ENCODE data around the gene DDX47.
"Not testable (repeated sequence)": the region's sequence is repeated elsewhere in the genome, so short reads cannot be mapped to it uniquely, and the experiment has no call there.

DDX47 gene

DNA sequence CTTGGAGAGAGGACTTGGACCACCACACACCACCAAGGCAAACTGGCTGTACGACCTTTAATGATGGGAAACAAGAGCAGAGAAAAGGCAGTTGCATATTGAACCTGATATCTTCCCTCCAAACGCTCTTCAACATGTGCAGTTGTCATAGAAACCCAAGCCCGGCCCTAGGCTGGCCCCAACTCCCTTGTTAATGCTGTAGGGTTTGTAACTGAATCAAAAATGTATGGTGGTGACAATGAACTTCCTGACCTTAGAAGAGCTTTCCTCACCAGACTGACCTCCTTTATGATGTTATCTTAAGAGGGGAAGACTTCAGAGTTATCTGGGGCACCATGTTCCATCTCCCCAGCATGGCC is 15.4 kb upstream of the DDX47 start:
- no peak for DNase-seq

DNA sequence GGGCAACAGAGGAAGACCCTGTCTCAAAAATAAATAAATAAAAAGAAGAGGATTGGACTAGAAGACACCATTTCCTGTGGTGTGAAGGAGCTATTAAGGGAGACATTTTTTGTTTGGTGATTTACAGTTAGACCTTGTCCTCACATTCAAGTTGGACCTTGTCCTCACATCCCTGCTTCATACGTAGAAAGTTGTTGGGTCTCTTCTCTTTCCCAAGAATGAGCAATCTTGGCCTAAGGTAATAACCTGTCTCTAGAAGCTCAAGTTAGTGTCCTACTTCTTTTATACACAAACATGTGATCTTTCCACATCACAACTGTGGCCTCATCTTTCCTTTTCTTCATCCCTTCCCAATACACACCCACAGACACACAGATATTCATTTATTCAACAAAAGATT is 14.7 kb upstream of the DDX47 start:
- DNase-seq = no peak

DNA sequence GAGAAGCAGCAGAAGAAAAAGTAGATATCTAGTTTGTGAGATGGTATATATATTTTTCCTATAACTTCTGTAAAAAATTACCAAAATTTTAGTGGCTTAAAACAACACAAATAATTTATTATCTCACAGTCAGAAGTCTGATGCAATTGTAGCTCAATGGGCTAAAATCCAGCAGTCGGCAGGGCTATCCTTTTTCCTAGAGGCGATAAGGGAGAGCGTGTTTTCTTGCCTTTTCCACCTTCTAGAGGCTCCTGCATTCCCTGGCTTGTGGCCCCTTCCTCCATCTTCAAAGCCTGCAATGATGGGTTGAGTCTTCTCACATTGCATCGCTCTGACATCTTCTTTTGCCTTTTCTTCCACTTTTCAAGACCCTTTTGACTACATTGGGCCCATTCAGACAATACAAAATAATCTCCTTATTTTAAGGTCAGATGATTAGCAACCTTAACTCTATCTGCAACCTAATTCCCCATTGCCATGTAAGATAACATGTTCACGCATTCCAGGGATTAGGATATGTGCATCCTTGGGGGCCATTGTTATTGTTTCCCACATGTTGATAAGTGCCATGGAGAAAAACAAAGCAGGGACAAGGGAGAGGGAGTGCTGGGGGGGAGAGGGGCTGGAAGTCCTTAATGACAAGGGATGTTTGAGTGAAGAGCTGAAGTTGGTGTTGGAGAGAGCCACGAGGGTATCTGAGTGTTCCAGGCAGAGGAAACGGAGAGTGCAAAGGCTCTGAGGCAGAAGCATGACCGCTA is 13.8 kb upstream of the DDX47 start:
- DNase-seq = no peak

DNA sequence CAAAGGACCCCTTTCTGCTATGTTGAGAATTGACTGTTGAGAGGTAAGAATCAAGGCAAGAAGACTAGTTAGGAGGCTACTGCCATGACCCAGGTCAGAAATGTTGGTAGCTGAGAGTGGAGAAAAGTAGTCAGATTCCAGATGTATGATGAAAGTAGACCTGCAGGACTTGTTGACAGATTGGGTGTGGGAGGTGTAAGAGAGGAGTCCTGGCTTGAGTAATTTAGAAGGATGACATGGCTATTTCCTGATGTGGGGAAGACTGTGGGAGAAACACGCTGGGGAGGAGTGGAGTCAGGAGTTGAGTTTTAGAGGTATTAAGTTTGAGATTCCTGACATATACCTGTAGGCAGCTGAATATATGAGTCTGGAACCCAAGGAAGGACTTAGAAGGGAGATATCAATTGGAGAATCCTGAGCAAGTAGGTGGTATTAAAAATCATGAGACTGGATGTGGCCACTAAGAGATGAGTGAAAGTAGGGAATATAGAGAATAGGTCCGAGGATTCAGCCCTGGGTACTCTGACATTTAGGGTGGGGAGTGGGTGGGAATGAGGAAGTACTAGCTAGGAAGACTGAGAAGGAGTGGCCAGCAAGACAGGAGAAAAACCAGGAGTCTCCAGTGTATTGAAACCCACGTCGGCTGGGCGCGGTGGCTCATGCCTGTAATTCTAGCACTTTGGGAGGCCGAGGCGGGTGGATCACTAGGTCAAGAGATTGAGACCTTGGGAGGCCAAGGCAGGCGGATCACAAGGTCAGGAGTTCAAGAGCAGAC is 12.6 kb upstream of the DDX47 start:
- no peak for DNase-seq

DNA sequence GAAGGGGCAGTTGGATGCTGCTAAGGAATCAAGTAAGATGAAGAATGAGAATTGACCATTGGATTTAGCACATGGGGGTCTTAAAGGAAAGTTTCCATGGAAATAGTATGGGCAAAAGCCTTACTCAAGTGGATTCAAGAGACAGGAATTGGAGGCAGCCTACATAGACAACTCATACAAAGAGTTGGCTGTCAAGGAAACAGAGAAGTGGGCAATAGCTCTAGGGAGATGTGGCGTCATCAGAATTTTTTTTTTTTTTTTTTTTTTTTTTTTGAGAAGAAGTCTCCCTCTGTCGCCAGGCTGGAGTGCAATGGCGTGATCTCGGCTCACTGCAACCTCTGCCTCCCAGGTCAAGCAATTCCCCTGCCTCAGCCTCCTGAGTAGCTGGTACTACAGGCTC is 11.5 kb upstream of the DDX47 start:
- DNase-seq = not testable (repeated sequence)

DNA sequence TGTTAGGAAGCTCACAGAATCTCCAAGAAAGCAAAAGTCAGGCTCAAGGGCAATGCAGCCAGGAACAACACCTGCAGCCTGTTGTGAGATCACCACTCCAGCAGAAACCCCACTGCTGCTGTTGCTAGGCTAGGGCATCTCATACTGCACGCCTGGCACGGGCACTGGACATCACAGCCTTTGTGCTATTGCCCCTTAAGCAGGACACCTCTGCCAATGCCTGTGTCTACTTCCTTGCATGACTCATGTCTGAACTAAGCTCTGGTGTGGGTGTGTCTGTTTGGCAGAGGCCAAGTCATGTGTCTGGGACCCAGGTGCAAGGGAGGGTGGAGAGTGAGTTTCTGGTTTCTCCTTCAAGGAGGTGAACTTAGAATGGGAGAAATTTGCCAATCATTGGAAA is 10.0 kb upstream of the DDX47 start:
- DNase-seq = peak; percentile 39 to 46

DNA sequence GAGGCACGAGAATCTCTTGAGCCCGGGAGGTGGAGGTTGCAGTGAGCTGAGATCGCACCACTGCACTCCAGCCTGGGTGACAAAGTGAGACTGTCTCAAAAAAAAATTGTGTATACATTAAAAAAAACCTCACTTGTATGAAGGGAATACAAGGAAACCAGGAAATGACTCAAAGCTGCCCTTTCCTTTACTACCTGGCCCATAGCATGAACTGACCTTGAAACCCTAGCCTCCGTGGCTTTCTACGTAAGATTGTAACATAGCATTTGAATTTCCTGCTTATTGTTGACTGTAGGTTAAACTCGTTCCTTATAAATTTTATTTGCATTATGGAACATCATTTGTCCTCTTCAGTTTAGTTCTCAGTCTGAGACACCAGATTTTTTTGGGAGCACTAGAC is 9.1 kb upstream of the DDX47 start:
- no peak for DNase-seq

DNA sequence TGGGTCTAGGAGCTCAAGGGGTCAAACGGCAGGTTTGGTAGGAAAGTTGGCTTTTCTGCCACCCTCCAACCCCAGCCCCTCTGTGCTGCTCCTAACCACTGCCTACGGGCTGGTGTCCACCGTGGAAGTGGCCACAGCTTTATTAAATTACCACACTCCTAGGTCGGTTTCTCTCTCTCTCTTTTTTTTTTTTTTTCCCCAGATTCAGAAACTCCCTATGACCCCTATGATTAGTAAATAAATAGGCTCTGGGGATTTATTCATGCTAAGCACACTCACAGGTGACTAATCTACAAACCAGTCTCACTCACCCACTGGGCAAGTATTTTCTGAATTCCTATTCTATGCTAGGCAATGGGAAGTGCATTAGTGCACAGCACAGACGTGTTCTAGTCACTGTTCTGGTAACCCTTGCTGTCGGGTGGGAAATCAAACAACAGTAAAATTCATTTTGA is 8.7 kb upstream of the DDX47 start:
- no peak for DNase-seq

DNA sequence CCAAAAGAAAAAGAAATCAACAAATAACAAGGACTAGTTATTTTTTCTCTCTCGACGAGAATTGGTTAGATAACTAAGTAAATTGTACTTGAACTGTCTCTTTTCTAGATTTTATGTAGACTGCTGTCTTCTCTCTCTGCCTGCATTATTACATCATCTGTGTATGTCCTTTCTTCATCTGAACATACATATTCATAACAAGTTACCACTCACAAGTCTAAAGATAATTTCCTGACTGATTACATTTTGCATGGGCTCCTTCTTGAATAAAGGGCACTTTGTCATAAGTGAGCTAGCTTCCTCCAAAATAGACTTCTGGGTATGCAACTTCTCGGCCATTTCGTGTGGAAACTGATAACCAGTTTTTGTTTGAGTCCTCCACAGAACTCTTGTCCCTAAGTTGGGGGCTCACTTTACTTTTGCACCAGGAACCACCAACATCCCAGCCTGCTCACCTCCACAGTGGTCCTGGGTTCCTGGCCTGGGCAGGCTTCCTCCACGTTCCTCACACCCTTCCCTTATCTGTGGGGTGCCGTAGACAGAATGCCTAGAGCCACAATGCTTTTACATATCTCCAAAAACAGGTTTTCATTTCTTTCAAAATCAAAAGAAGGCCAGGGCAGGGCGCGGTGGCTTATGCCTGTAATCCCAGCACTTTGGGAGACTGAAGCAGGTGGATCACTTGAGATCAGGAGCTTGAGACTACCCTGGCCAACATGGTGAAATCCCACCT is 6.2 kb upstream of the DDX47 start:
- DNase-seq = no peak

DNA sequence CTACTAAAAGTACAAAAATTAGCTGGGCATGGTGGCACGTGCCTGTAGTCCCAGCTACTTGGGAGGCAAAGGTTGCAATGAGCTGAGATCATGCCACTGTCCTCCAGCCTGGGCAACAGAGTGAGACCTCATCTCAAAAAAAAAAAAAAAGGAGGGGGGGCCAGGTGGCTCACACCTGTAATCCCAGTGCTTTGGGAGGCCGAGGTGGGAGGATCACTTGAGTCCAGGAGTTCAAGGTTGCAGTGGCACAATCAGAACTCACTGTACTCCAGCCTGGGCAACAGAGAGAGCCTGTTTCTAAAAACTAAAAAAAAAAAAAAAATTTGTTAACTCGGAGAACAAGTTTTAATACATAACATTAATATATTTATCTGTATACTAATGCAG is 5.6 kb upstream of the DDX47 start:
- DNase-seq = not testable (repeated sequence)

DNA sequence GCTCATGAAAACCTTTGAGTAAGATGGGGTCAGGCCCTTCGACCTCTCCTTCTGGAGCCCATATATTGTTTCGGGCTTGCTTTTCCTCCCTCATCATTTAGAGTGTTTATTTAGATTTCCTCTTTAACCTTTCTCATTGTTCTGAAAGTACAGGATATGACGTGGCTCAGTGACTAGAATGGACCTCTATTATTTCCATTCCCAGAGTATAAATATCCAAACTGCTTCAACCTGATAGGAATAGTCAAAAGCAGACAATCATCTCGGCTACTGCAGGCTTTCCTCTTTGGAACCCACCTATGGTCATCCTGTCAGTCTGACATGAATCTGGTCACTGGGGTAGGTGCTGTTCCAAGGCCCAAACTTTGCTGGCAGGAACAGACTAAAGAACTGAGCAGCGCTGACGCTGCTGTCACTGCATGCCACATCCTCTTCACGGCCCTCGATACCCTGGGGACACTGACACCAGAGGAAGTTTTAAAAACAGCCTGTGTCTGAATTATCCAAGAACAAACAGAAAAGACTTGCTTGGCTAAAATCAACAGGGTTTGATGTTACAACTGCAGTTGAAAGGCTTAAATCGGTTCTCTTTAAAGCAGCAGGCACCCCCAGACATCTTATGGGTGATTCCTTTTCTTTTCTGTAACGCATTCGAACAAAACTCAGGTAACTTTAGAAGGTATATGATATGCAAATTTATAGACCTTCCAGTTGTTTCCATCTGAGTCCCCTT is 5.0 kb upstream of the DDX47 start:
- DNase-seq = peak; percentile 27 to 28

DNA sequence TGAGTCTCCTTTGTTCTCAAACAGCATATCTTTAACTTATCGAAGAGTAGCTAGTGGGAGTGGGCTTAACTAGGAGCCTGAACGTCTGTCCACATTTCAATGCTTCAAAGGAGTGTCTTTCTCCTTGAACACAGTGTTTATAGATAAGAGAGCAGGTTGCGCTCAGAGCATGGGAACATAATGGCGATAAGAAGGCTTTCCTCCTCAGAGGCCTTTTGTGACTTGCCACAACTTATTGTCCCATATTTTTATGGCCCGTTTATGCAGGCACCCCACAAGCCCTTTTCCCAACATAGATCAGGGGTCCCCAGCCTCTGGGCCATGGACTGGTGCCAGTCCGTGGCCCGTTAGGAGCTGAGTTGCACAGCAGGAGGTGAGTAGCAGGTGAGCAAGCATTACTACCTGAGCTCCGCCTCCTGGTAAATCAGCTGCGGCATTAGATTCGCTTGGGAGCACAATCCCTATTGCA is 2.6 kb upstream of the DDX47 start:
- no peak for DNase-seq

DNA sequence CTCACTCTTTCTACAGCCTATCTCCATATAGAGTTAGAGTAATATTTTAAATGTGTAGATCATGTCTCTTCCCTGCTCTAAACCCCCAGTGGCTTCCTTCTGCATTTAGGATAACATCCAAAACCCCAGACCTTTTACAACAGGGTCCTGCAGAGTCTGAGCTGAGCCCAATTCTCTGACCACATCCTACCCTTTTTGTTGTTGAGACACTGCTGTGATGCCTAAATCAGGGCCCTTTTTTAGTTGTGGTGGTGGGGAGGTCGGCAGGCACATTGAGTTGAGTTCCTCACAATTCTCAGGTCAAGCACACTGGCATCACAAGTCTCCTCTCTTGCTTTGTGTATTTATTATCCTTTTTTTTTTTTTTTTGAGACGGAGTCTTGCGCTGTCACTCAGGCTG is 1.8 kb upstream of the DDX47 start:
- DNase-seq = no peak

DNA sequence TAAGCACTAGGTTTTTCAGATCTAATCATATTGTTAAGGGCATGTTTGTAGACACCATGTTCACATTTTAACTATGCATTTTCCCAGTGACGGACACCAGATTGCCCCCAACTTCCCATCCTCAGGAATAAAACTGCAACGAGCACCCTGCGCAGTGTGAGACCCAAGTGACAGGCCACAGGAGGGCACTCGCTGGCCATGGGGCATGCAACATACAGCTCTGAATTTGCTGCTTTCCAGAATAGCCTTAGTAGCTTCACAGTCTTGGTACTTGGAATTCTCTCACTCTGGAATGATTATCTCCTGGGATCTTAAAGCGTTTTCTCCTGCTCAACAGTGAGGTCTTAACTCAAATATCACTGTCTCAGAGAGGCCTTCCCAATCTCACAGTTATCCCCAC is 972 bp upstream of the DDX47 start:
- no peak for DNase-seq

DNA sequence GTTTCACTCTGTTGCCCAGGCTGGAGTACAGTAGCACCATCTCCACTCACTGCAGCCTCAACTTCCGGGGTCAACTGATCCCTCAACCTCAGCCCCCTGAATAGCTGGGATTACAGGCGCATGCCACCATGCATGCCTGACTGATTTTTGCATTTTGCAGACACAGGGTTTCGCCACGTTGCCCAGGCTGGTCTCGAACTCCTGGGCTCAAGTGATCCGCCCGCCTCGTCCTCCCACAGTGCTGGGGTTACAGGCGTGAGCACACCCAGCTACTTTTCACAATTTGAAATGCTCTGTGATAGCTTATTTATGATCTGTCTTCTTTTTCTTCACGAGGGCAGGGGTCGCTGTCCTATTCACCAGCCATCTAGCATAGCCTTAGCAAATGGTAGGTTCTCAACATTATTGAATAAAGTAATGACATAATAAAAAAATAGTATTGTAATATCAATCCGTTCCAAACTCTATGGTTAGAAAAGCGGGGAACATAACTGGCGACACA is 477 bp upstream of the DDX47 start:
- no peak for DNase-seq

DNA sequence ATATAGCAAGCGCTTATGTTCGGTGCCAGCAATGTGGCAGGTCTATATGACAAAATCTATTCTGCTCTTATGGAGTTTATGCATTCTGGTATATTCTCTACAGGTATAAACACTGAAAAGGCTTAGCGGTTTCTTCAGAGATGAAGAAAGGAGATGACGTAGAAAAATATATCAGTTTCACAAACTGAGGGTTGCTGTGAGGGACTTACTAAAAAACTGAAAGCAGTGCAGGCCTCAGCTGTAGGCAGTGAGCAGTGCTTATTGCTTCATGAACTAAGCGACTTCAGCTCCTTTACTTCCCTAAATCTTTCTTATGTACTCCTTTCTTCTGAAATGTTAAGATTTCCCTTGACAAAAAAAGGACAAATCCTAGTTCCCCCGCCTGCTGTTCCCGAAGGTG is 4.5 kb downstream of the DDX47 start:
- no peak for DNase-seq

DNA sequence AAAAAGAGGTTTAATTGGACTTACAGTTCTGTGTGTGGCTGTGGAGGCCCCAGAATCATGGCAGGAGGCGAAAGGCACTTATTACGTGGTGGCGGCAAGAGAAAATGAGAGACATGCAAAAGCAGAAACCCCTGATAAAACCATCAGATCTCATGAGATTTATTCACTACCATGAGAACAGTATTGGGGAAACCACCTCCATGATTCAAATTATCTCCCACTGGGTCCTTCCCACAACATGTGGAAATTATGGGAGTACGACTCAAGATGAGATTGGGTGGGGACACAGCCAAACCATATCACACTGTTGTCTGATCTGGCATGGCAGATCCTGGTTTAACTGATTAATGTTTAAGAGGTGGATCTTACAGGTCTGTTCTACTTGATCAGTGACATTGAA is 5.6 kb downstream of the DDX47 start:
- no peak for DNase-seq

DNA sequence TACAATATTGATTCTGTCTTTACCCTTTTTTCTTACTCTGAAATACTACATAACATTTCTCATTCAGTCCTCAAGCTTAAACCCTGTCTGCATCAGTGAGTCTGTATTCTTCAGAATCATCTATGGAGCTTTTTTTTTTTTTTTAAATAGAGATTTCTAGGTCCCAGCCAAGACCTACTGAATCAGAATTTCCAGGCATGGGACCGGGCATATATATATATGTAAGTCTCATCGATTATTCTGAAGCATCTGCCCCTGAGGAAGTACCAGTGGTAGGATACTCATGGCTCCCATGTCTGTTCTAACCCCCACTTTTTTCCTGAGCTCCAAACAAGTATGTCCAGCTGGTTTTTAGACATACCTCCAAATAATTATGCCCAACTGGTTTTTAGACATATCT is 6.1 kb downstream of the DDX47 start:
- DNase-seq = no peak

DNA sequence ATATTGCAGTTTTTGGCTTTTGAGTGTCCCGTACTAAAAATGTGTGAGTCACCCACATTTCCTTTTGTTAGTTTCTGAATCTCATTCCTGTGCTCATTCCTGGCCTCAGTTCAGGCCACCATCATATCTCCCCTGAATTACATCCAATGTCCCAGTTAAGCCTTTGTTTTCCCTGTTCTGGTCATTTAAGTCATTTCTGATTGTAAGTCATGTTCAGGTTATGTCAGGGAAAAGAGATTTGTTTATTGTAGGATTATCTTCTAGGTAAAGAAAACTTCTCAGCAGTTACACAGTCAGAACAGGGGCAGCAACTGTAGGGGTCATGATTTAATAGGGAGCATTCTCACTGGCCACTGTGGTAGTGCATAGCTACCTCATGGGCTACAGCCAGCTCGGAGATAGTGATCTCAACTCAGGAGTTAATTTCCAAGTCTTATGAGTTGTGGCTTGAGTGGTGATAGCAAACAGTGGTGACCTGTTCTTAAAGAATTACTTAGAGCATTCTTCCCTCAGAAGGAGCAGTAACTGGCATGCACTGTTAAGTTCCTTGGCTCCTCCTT is 6.7 kb downstream of the DDX47 start:
- no peak for DNase-seq

DNA sequence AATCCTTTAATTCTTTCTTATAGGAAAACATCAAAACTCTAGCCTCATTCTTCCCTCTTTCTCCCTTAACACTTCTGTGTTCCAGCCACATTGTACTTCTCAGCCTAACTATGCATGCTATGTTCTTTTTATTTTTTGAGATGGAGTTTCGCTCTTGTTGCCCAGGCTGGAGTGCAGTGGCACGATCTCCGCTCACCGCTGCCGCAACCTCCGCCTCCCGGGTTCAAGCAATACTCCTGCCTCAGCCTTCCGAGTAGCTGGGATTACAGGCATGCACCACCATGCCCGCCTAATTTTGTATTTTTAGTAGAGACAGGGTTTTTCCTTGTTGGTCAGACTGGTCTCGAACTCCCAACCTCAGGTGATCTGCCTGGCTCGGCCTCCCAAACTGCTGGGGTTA is 7.2 kb downstream of the DDX47 start:
- DNase-seq = not testable (repeated sequence)

DNA sequence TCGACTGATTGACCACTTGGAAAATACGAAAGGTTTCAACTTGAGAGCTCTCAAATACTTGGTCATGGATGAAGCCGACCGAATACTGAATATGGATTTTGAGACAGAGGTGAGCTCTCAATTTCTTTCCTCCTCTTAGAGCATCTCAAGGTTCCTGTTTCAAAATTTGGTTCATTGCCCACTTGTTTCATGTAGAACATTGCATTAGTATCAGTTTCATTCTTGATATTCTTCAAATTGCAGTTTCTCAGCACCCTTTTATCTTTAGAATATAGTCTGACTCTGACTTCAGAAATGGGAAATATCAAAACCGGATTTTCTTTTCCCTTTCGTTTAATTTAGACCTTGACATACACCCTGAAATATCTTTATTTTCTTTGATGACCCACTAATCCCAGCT is 8.8 kb downstream of the DDX47 start:
- DNase-seq = no peak

DNA sequence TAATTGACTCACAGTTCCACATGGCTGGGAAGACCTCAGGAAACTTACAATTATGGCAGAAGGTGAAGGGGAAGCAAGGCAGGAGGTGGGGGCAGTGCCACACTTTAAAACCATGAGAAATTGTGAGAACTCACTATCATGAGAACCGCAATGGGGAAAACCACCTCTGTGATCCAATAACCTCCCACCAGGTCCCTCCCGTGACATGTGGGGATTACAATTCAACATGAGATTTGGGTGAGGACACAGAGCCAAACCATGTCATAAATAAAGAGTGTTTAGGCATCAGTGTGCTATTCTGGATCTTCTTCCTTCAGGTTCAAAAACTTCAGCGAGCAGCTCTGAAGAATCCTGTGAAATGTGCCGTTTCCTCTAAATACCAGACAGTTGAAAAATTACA is 9.7 kb downstream of the DDX47 start:
- no peak for DNase-seq

DNA sequence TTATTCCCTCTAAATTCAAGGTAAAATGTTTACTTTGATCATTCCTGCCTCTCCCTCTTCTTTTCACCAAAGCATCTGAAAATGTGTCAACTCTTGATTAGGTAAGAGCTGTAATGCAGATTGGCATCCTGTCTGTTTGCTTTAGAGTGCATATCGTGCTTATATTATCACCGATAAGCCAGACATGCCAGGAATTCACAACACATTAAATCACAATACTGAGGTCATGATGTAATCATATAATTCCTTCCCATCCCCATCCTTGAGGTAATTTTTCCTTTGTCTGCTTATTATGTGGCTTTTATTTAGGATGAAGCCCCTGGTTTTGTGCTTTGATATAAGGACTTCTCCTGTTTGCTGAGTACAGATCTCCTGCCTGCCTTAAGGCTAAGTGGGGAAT is 10.2 kb downstream of the DDX47 start:
- no peak for DNase-seq

All from activated CD4-positive, alpha-beta T cell treated with anti-CD3 and anti-CD28 coated beads, Interleukin-2, amount 50 U/mL, for 4 hours (primary cell).